RWPE1 (cell line): ENCODE measurements around the gene WWOX.

ENCODE experiments used
- CTCF ChIA-PET: fragments of 350-600 bp; sonication (Branson Sonifier 250); formaldehyde crosslinking; extraction: SDS; loops from one replicate; lab custom pipeline; 2021; lab: Yijun Ruan, JAX
- POLR2A ChIA-PET: fragments of 400-600 bp; formaldehyde crosslinking; extraction: SDS; loops from one replicate; lab custom pipeline; 2020; ENCODE audit warnings: antibody characterized with exemption; ENCODE audit not compliant: low non-redundant PET; lab: Yijun Ruan, JAX
- DNase-seq: peaks from one replicate; pipeline ENCODE4 v3.0.0; 2012; ENCODE audit warnings: low spot score
- H3K27ac ChIP-seq: fragments of 450-650 bp; 2 replicates; pipeline ENCODE4 v1.5.1; 2017
- CTCF ChIP-seq: fragments of 450-650 bp; conservative IDR thresholded peaks from 2 replicates; pipeline ENCODE4 v1.5.1; 2017; ENCODE audit warnings: low read depth, mild to moderate bottlenecking

The WWOX gene

GRCh38 chr16:78962457-78962929, 863.0 kb downstream of the WWOX start:
- TF ChIP-seq CTCF, result no peak
- H3K27ac ChIP-seq, result no peak overlapping the region
- no peak for DNase-seq
- ChIA-PET POLR2A (no interaction called here), CTCF (interaction anchor here (0.7 kb wide), 1 partner anchor 419 kb away, joined by 4 read pairs; no protein-coding TSS in a partner anchor)

GRCh38 chr16:78967948-78968347, 868.5 kb downstream of the WWOX start:
- CTCF ChIA-PET, result no interaction called here
- TF ChIP-seq CTCF, result no peak
- POLR2A ChIA-PET, result no interaction called here
- DNase-seq, result no peak
- H3K27ac ChIP-seq, result no peak overlapping the region

GRCh38 chr16:78969721-78970120, 870.3 kb downstream of the WWOX start:
- ChIA-PET CTCF (interaction anchor here (0.5 kb wide), 1 partner anchor 199 kb away, joined by 3 read pairs; no protein-coding TSS in a partner anchor), POLR2A (no interaction called here)
- TF ChIP-seq CTCF, result no peak
- DNase-seq, result no peak
- no peak overlapping the region for H3K27ac ChIP-seq

GRCh38 chr16:78970650-78971049, 871.2 kb downstream of the WWOX start:
- POLR2A ChIA-PET, result no interaction called here
- no peak for TF ChIP-seq CTCF
- no peak overlapping the region for H3K27ac ChIP-seq
- DNase-seq, result no peak
- CTCF ChIA-PET, result no interaction called here

- ChIA-PET POLR2A (no interaction called here), CTCF (interaction anchor here (0.6 kb wide), 1 partner anchor 76 kb away, joined by 3 read pairs; no protein-coding TSS in a partner anchor)
- DNase-seq, result no peak
- no peak overlapping the region for H3K27ac ChIP-seq
- TF ChIP-seq CTCF, result no peak
These were observed 872.6 kb downstream of the WWOX start for GRCh38 chr16:78972006-78972405.

- TF ChIP-seq CTCF, result no peak
- POLR2A ChIA-PET, result no interaction called here
- H3K27ac ChIP-seq, result no peak overlapping the region
- CTCF ChIA-PET, result no interaction called here
- no peak for DNase-seq
These were observed 873.5 kb downstream of the WWOX start for GRCh38 chr16:78972986-78973385.

GRCh38 chr16:78976212-78976611, 876.8 kb downstream of the WWOX start:
- no peak for DNase-seq
- no peak for TF ChIP-seq CTCF
- ChIA-PET CTCF (no interaction called here), POLR2A (no interaction called here)
- H3K27ac ChIP-seq, result no peak overlapping the region
